Testis (tissue), 3 donors: ENCODE measurements around the gene NUDT6. TPM values are rescaled to one million over a fixed set of nuclear protein-coding genes. Genes with fewer than 3 reads are reported as not detected.

Source experiments
- DNase-seq: peaks from one replicate; pipeline ENCODE4 v3.0.0-alpha.2; 2019
- H3K27ac ChIP-seq, 2 donors: fragments of 200-600 bp; sonication (generic); one replicate each; pipeline ENCODE4 v1.5.1; 2019
- H3K27me3 ChIP-seq: fragments of 200-600 bp; sonication (generic); one replicate; pipeline ENCODE4 v1.5.1; 2019
- H3K36me3 ChIP-seq: fragments of 200-600 bp; sonication (generic); one replicate; pipeline ENCODE4 v1.5.1; 2017; ENCODE audit warnings: low read depth; ENCODE audit errors: missing control alignments
- H3K4me1 ChIP-seq: fragments of 200-600 bp; sonication (generic); one replicate; pipeline ENCODE4 v1.5.1; 2019
- H3K4me3 ChIP-seq, 2 donors: fragments of 200-600 bp; sonication (generic); one replicate each; pipeline ENCODE4 v1.5.1; 2017 to 2019
- H3K9me3 ChIP-seq: fragments of 200-600 bp; sonication (generic); one replicate; pipeline ENCODE4 v1.5.1; 2017
- POLR2A ChIP-seq: fragments of 450-650 bp; IDR thresholded peaks from one replicate; pipeline ENCODE4 v1.6.1; 2017; ENCODE audit warnings: antibody characterized with exemption, mild to moderate bottlenecking, moderate library complexity
- WGBS, 2 donors: methylation state at CpG; one replicate each; pipeline ENCODE4 v1.1.5; 2018; 5-methylcytosine and 5-hydroxymethylcytosine counted together
- intact Hi-C: fragments of 100-400 bp; cut with DNase I; formaldehyde crosslinking; loops from one replicate; pipeline ENCODE4 v1.15.1; 2023; ENCODE audit warnings: low total_unique reads
- polyA plus RNA-seq: library from polyadenylated mRNA; stranded (reverse); fragments of 350-450 nt; fragmentation: Illumina TruSeq; extraction: RNeasy Lipid Tissue Mini Kit (QIAGEN cat#74804); gene quantifications from one replicate; pipeline ENCODE4 v1.2.3, GENCODE V29; 2014; ENCODE audit warnings: low read depth, low replicate concordance; ENCODE audit not compliant: insufficient read depth
- total RNA-seq, 2 donors: library from RNA; depleted of rRNA; stranded (reverse); fragments of >200 nt; gene quantifications; one replicate each; pipeline ENCODE4 v1.2.3, GENCODE V29; 2016
- TF ChIP-seq, protein P1 (sequence below), 3 experiments: fragments of 450-650 bp in 2 of 3; fragments of 200-600 bp in 1 of 3; sonication (generic) in 1 of 3; IDR thresholded peaks; one replicate each; pipeline ENCODE4 v1.5.1; 2016 to 2019; ENCODE audit warnings: antibody characterized with exemption in 3 of 3, mild to moderate bottlenecking in 2 of 3, moderate library complexity in 1 of 3

Gene NUDT6
- total and polyA plus RNA-seq, 3 donors from 2014 or later: 12.0 to 16.6 (median 15.4) TPM

DNA sequence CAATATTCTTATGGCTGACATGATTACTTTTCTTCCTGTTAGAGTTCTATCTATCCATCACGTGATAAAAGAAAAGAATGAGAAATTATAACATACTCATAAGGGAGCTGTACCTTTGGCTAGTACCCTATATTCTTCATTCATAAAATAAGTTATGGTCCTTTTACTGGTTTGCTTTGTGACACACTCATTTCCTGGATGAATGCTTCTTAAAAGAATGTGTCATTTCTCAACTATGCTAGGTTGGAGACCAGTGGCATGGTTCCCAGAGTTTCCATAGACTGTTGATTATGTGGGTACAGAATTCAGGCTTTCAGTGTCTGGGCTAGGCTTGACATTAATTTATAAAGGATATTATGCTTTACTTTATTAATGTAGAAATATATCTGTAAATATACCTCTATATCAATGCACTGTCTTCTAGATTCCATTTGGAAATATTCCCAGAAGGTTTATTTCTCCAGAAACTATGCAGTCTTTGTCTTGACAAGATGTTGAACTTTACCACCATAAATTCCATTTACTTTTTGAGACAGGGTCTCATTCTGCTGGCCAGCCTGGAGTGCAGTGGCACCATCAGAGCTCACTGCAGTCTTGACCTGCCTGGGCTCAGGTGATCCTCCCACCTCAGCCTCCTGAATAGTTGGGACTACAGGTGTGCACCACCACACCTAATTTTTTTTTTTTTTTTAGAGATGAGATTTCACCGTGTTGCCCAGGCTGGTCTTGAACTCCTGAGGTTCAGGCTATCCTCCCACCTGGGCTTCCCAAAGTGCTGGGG is 23.8 kb downstream of the NUDT6 start:
- no peaks in the 10 kb centered on the region for H3K4me1 ChIP-seq
- WGBS, 2 donors: 83 to 92% methylated on average over 1 to 2 of the region's 2 CpGs
- DNase-seq: no peak
- no peak overlapping the region for H3K27ac ChIP-seq
- no peaks in the 10 kb centered on the region for H3K9me3 ChIP-seq
- H3K27me3 ChIP-seq: no peaks in the 10 kb centered on the region
- H3K4me3 ChIP-seq: no peak overlapping the region
- H3K36me3 ChIP-seq: peaks cover 3% of the 10 kb centered on the region
- TF ChIP-seq POLR2A: no peak
- TF ChIP-seq, protein P1, sequence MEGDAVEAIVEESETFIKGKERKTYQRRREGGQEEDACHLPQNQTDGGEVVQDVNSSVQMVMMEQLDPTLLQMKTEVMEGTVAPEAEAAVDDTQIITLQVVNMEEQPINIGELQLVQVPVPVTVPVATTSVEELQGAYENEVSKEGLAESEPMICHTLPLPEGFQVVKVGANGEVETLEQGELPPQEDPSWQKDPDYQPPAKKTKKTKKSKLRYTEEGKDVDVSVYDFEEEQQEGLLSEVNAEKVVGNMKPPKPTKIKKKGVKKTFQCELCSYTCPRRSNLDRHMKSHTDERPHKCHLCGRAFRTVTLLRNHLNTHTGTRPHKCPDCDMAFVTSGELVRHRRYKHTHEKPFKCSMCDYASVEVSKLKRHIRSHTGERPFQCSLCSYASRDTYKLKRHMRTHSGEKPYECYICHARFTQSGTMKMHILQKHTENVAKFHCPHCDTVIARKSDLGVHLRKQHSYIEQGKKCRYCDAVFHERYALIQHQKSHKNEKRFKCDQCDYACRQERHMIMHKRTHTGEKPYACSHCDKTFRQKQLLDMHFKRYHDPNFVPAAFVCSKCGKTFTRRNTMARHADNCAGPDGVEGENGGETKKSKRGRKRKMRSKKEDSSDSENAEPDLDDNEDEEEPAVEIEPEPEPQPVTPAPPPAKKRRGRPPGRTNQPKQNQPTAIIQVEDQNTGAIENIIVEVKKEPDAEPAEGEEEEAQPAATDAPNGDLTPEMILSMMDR (IDR thresholded peaks at IDR 0.05): no peak
- intact Hi-C loops: no loop called here

DNA sequence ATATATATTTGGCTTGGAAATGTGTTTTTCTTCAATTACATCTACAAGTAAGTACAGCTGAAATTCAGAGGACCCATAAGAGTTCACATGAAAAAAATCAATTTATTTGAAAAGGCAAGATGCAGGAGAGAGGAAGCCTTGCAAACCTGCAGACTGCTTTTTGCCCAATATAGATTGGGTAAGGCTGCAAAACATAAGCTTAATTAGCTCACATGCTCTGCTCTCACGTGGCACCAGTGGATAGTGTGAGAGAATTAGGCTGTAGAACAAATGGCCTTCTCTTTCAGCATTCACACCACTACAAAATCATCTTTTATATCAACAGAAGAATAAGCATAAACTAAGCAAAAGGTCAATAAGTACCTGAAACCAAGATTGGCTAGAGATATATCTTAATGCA is 26.1 kb downstream of the NUDT6 start:
- intact Hi-C loops: no loop called here
- 72 to 82% methylated on average over 1 of the region's 1 CpG for WGBS, 2 donors
- TF ChIP-seq, protein P1 (IDR thresholded peaks at IDR 0.05): no peak
- TF ChIP-seq POLR2A: no peak
- H3K27ac ChIP-seq: no peak overlapping the region
- no peak for DNase-seq
- no peaks in the 10 kb centered on the region for H3K4me1 ChIP-seq
- H3K36me3 ChIP-seq: peaks cover 3% of the 10 kb centered on the region
- H3K9me3 ChIP-seq: no peaks in the 10 kb centered on the region
- no peak overlapping the region for H3K4me3 ChIP-seq
- H3K27me3 ChIP-seq: no peaks in the 10 kb centered on the region

DNA sequence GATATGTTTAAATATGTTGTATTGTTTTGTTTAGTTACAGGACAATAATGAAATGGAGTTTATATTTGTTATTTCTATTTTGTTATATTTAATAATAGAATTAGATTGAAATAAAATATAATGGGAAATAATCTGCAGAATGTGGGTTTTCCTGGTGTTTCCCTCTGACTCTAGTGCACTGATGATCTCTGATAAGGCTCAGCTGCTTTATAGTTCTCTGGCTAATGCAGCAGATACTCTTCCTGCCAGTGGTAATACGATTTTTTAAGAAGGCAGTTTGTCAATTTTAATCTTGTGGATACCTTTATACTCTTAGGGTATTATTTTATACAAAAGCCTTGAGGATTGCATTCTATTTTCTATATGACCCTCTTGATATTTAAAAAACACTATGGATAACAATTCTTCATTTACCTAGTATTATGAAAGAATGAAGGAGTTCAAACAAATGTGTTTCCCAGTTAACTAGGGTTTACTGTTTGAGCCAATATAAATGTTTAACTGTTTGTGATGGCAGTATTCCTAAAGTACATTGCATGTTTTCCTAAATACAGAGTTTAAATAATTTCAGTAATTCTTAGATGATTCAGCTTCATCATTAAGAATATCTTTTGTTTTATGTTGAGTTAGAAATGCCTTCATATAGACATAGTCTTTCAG is 26.9 kb downstream of the NUDT6 start:
- intact Hi-C loops: no loop called here
- WGBS, 2 donors: 51 to 58% methylated on average over 1 of the region's 1 CpG
- H3K27me3 ChIP-seq: no peaks in the 10 kb centered on the region

DNA sequence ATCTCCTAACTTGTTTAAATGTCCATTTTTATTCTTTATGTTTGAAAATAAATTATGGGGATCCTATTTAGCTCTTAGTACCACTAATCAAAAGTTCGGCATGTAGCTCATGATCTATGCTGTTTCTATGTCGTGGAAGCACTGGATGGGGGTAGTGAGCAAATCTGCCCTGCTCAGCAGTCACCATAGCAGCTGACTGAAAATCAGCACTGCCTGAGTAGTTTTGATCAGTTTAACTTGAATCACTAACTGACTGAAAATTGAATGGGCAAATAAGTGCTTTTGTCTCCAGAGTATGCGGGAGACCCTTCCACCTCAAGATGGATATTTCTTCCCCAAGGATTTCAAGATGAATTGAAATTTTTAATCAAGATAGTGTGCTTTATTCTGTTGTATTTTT is 27.6 kb downstream of the NUDT6 start:
- no peak overlapping the region for H3K4me3 ChIP-seq
- 86 to 91% methylated on average over 3 of the region's 3 CpGs for WGBS, 2 donors
- H3K27me3 ChIP-seq: no peaks in the 10 kb centered on the region
- peaks cover 4% of the 10 kb centered on the region for H3K4me1 ChIP-seq
- no peak for TF ChIP-seq POLR2A
- TF ChIP-seq, protein P1 (IDR thresholded peaks at IDR 0.05): no peak
- H3K36me3 ChIP-seq: peaks cover 3% of the 10 kb centered on the region
- H3K9me3 ChIP-seq: no peaks in the 10 kb centered on the region
- DNase-seq: no peak
- intact Hi-C loops: no loop called here
- H3K27ac ChIP-seq: no peak overlapping the region

More for the DNA sequence above, 26.9 kb downstream of the NUDT6 start:
- Histone ChIP-seq H3K36me3 (peaks cover 3% of the 10 kb centered on the region), H3K4me3 (no peak overlapping the region), H3K27ac (no peak overlapping the region), H3K4me1 (peaks cover under 1% of the 10 kb centered on the region), H3K9me3 (no peaks in the 10 kb centered on the region)
- no peak for TF ChIP-seq POLR2A
- TF ChIP-seq, protein P1 (IDR thresholded peaks at IDR 0.05): no peak
- no peak for DNase-seq
